H1 (cell line): ENCODE data around the gene AFF2. TPM values are rescaled to one million over a fixed set of nuclear protein-coding genes. Genes with fewer than 3 reads are reported as not detected.

Experiments
- CTCF ChIA-PET: fragments of 300-600 bp; sonication (Branson Sonifier 250); formaldehyde crosslinking; loops from one replicate; lab custom pipeline; 2021; ENCODE audit not compliant: partially characterized antibody; lab: Charles Lee
- POLR2A ChIA-PET: fragments of 300-600 bp; sonication (Branson Sonifier 250); formaldehyde crosslinking; loops from one replicate; lab custom pipeline; 2021; ENCODE audit warnings: inconsistent platforms; ENCODE audit not compliant: partially characterized antibody; lab: Charles Lee
- DNase-seq, 2 experiments: peaks; one replicate each; pipeline versions ENCODE4 v3.0.0 to v3.0.0-alpha.2; 2010 to 2022; ENCODE audit warnings: low spot score in 2 of 2, low read depth in 1 of 2, mixed read lengths in 1 of 2
- FAIRE-seq: peaks from 2 replicates; lab custom pipeline; 2011; peaks lifted over from hg19 to GRCh38; lab: Jason Lieb, UNC
- H2AFZ ChIP-seq: 2 replicates; pipeline ENCODE4 v1.8.1; 2012; ENCODE audit warnings: low read length, inconsistent platforms
- H2AK5ac ChIP-seq: 2 replicates; pipeline ENCODE4 v1.6.1; 2013; ENCODE audit warnings: low read depth, low read length
- H2BK120ac ChIP-seq: replicated peaks from 2 replicates; pipeline ENCODE3; 2013; ENCODE audit warnings: low read depth, low read length, inconsistent platforms
- H2BK12ac ChIP-seq: 2 replicates; pipeline ENCODE4 v1.6.1; 2013; ENCODE audit warnings: low read depth, low read length
- H2BK15ac ChIP-seq: 2 replicates; pipeline ENCODE4 v1.6.1; 2013; ENCODE audit warnings: low read length
- H2BK20ac ChIP-seq: 2 replicates; pipeline ENCODE4 v1.6.1; 2013; ENCODE audit warnings: low read length
- H2BK5ac ChIP-seq: 2 replicates; pipeline ENCODE4 v1.6.1; 2013; ENCODE audit warnings: low read depth, low read length
- H3K14ac ChIP-seq: 2 replicates; pipeline ENCODE4 v1.6.1; 2013; ENCODE audit warnings: inconsistent platforms; ENCODE audit not compliant: insufficient read length
- H3K18ac ChIP-seq: 2 replicates; pipeline ENCODE4 v1.6.1; 2013; ENCODE audit warnings: low read length; ENCODE audit errors: extremely low read depth
- H3K23ac ChIP-seq: 2 replicates; pipeline ENCODE4 v1.6.1; 2013; ENCODE audit warnings: inconsistent platforms; ENCODE audit not compliant: insufficient read length
- H3K23me2 ChIP-seq: 2 replicates; pipeline ENCODE4 v1.6.1; 2013; ENCODE audit warnings: low read depth, low read length
- H3K27ac ChIP-seq: 2 replicates; pipeline ENCODE4 v1.6.1; 2011; ENCODE audit warnings: low read depth, low read length, inconsistent platforms
- H3K27me3 ChIP-seq, 4 experiments: replicated peaks in 1 of 4; 1 replicate in 1 of 4; 2 replicates in 3 of 4; pipeline versions ENCODE4 v1.6.1 to v1.8.1; 2011 to 2013; ENCODE audit warnings: low read length in 3 of 4, mild to moderate bottlenecking in 3 of 4, inconsistent platforms in 2 of 4, mixed read lengths in 2 of 4, moderate library complexity in 1 of 4; ENCODE audit not compliant: control insufficient read depth in 3 of 4, insufficient read depth in 3 of 4; ENCODE audit errors: extremely low read depth in 1 of 4
- H3K36me3 ChIP-seq, 4 experiments: 2 replicates each; pipeline versions ENCODE4 v1.6.1 to v1.8.1; 2011 to 2013; ENCODE audit warnings: mild to moderate bottlenecking in 4 of 4, low read length in 3 of 4, moderate library complexity in 2 of 4, control low read depth in 1 of 4, inconsistent platforms in 1 of 4; ENCODE audit not compliant: insufficient read depth in 4 of 4, control insufficient read depth in 2 of 4
- H3K4ac ChIP-seq: replicated peaks from 2 replicates; pipeline ENCODE3; 2013; ENCODE audit warnings: low read length, low read depth, mixed read lengths, inconsistent platforms; ENCODE audit not compliant: insufficient read length
- H3K4me1 ChIP-seq, 4 experiments: replicated peaks in 1 of 4; 1 replicate in 1 of 4; 2 replicates in 3 of 4; pipeline versions ENCODE4 v1.6.1 to v1.8.1; 2011 to 2013; ENCODE audit warnings: low read length in 3 of 4, inconsistent platforms in 2 of 4, mixed read lengths in 1 of 4; ENCODE audit not compliant: insufficient read depth in 4 of 4, control insufficient read depth in 3 of 4
- H3K4me2 ChIP-seq, 2 experiments: 2 replicates each; pipeline versions ENCODE4 v1.6.1 to v1.8.1; 2011 to 2013; ENCODE audit warnings: low read depth in 2 of 2, low read length in 2 of 2, control low read depth in 1 of 2, inconsistent platforms in 1 of 2, mild to moderate bottlenecking in 1 of 2; ENCODE audit not compliant: insufficient read depth in 1 of 2
- H3K4me3 ChIP-seq, 4 experiments: fragments of 200-600, 300-600 bp in 1 of 4; sonication (generic), shearing (Covaris generic), sonication (Bioruptor Twin) in 1 of 4; 2 replicates each; pipeline versions ENCODE4 v1.5.1 to v1.8.1; 2011 to 2016; ENCODE audit warnings: low read length in 4 of 4, low read depth in 3 of 4, control low read depth in 2 of 4, inconsistent platforms in 2 of 4, mild to moderate bottlenecking in 2 of 4, mixed read lengths in 1 of 4, moderate library complexity in 1 of 4; ENCODE audit not compliant: insufficient read depth in 2 of 4; ENCODE audit errors: extremely low read depth in 1 of 4
- H3K56ac ChIP-seq: replicated peaks from 2 replicates; pipeline ENCODE3; 2013; ENCODE audit warnings: low read depth, mild to moderate bottlenecking, mixed read lengths, low read length, inconsistent platforms; ENCODE audit not compliant: insufficient read length
- H3K79me1 ChIP-seq: 2 replicates; pipeline ENCODE4 v1.6.1; 2013; ENCODE audit warnings: low read depth, low read length, control low read depth
- H3K79me2 ChIP-seq, 2 experiments: 2 replicates each; pipeline versions ENCODE4 v1.6.1 to v1.8.1; 2012 to 2013; ENCODE audit warnings: low read length in 2 of 2, mild to moderate bottlenecking in 2 of 2, inconsistent platforms in 1 of 2; ENCODE audit not compliant: insufficient read depth in 2 of 2, control insufficient read depth in 1 of 2
- H3K9ac ChIP-seq, 4 experiments: replicated peaks in 1 of 4; 1 replicate in 1 of 4; 2 replicates in 3 of 4; pipeline versions ENCODE4 v1.6.1 to v1.8.1; 2011 to 2013; ENCODE audit warnings: low read depth in 3 of 4, low read length in 3 of 4, control low read depth in 2 of 4, mild to moderate bottlenecking in 2 of 4, moderate library complexity in 2 of 4, inconsistent platforms in 1 of 4; ENCODE audit errors: extremely low read depth in 1 of 4
- H3K9me3 ChIP-seq, 2 experiments: 2 replicates each; pipeline versions ENCODE4 v1.6.1 to v1.8.1; 2012 to 2013; ENCODE audit warnings: mild to moderate bottlenecking in 2 of 2, moderate library complexity in 2 of 2, control low read depth in 1 of 2, inconsistent platforms in 1 of 2, low read depth in 1 of 2, low read length in 1 of 2, mixed read lengths in 1 of 2; ENCODE audit not compliant: insufficient read depth in 2 of 2
- H4K20me1 ChIP-seq, 2 experiments: replicated peaks in 1 of 2; 2 replicates each; pipeline versions ENCODE3 to v1.8.1; 2011 to 2013; ENCODE audit warnings: inconsistent platforms in 2 of 2, low read length in 2 of 2, mild to moderate bottlenecking in 1 of 2; ENCODE audit not compliant: insufficient read depth in 2 of 2, control insufficient read depth in 1 of 2
- H4K5ac ChIP-seq: 2 replicates; pipeline ENCODE4 v1.6.1; 2013; ENCODE audit warnings: low read length, low read depth, mixed read lengths, inconsistent platforms; ENCODE audit not compliant: insufficient read length
- H4K8ac ChIP-seq: 2 replicates; pipeline ENCODE4 v1.8.0; 2013; ENCODE audit warnings: mild to moderate bottlenecking, moderate library complexity, low read length, inconsistent platforms; ENCODE audit not compliant: insufficient read depth; ENCODE audit errors: extremely low read depth
- H4K91ac ChIP-seq: replicated peaks from 2 replicates; pipeline ENCODE3; 2013; ENCODE audit warnings: low read length, mixed read lengths, inconsistent platforms; ENCODE audit not compliant: insufficient read length
- BACH1 ChIP-seq: IDR thresholded peaks from 2 replicates; pipeline ENCODE4 v1.6.1; 2012; ENCODE audit warnings: low read length, improper control_type of control experiment
- CBX8 ChIP-seq: fragments of 300-800, 300-1000 bp; sonication (generic); IDR thresholded peaks from 2 replicates; pipeline ENCODE4 v1.7.1; 2016; ENCODE audit warnings: low read depth, low read length, borderline replicate concordance
- CREB1 ChIP-seq: IDR thresholded peaks from 2 replicates; pipeline ENCODE4 v1.6.1; 2012; ENCODE audit warnings: inconsistent platforms
- HDAC6 ChIP-seq: IDR thresholded peaks from one replicate; pipeline ENCODE4 v1.7.1; 2012; ENCODE audit warnings: low read depth, mild to moderate bottlenecking, inconsistent platforms, low read length, moderate library complexity
- JUN ChIP-seq: IDR thresholded peaks from 2 replicates; pipeline ENCODE4 v1.6.1; 2011; ENCODE audit warnings: low read depth, mild to moderate bottlenecking, improper control_type of control experiment, low read length
- KDM1A ChIP-seq: fragments of 200-600, 300-600 bp; sonication (generic); IDR thresholded peaks from 2 replicates; pipeline ENCODE4 v1.7.1; 2016; ENCODE audit warnings: mild to moderate bottlenecking, low read length, borderline replicate concordance
- KDM4A ChIP-seq: IDR thresholded peaks from one replicate; pipeline ENCODE4 v1.7.1; 2012; ENCODE audit warnings: low read depth, mild to moderate bottlenecking, moderate library complexity, low read length, inconsistent platforms; ENCODE audit not compliant: severe bottlenecking
- NANOG ChIP-seq: IDR thresholded peaks from 2 replicates; pipeline ENCODE4 v1.6.1; 2011; ENCODE audit warnings: low read length, low read depth, mild to moderate bottlenecking, inconsistent platforms; ENCODE audit not compliant: insufficient read depth, poor library complexity, severe bottlenecking
- NRF1 ChIP-seq: IDR thresholded peaks from 2 replicates; pipeline ENCODE4 v1.6.1; 2011; ENCODE audit warnings: mild to moderate bottlenecking, low read depth, low read length, improper control_type of control experiment
- SAP30 ChIP-seq: fragments of 300-600 bp; sonication (generic); IDR thresholded peaks from 2 replicates; pipeline ENCODE4 v1.7.1; 2012; ENCODE audit warnings: low read length, moderate library complexity, mild to moderate bottlenecking, inconsistent platforms; ENCODE audit not compliant: insufficient read depth, insufficient replicate concordance
- SIX5 ChIP-seq: IDR thresholded peaks from 2 replicates; pipeline ENCODE4 v1.6.1; 2011; ENCODE audit warnings: mild to moderate bottlenecking, low read depth, low read length
- SUZ12 ChIP-seq: fragments of 200-600 bp; sonication (generic); IDR thresholded peaks from 2 replicates; pipeline ENCODE4 v1.6.1; 2012; ENCODE audit warnings: mild to moderate bottlenecking, inconsistent platforms, low read length, moderate library complexity, mixed read lengths
- TAF7 ChIP-seq: optimal IDR thresholded peaks from 2 replicates; pipeline ENCODE3; 2011; ENCODE audit warnings: low read depth, mild to moderate bottlenecking, inconsistent platforms, low read length, moderate library complexity, borderline replicate concordance
- ZNF274 ChIP-seq: IDR thresholded peaks from 2 replicates; pipeline ENCODE4 v1.7.0; 2012; ENCODE audit warnings: low read length, borderline replicate concordance; ENCODE audit errors: extremely low read depth
- polyA plus RNA-seq, 7 experiments: library from polyadenylated mRNA; depleted of rRNA in 3 of 7; stranded (reverse) in 5 of 7; unstranded in 2 of 7; fragments of >200 nt in 5 of 7; fragments of 200-250 nt in 2 of 7; gene quantifications; 1 replicate in 5 of 7; 2 replicates in 1 of 7; 4 replicates in 1 of 7; pipeline versions ENCODE4 v1.2.1 to v1.2.3, GENCODE V29; 2011 to 2013; ENCODE audit warnings: missing spikeins in 2 of 7, mixed read lengths in 2 of 7
- total RNA-seq: library from RNA; stranded (reverse); fragmentation: NEBNext Ultra II Directional; extraction: Animal tissue kit (Norgen Biotek cat#: 25700); gene quantifications from 2 replicates; pipeline ENCODE4 v1.2.1, GENCODE V29; 2021

Gene AFF2
- total and polyA plus RNA-seq, 2 of the 8 experiments (the other 6 are each of a cell fraction or from before 2014, with no cell fraction given) = 2.0 to 7.3 TPM

GRCh38 chrX:148893395-148893794, 393.0 kb downstream of the AFF2 start:
- Histone ChIP-seq H3K23me2 (no peaks in the 10 kb centered on the region), H3K36me3 (no peaks in the 10 kb centered on the region), H3K79me2 (no peaks in the 10 kb centered on the region), H4K20me1 (no peaks in the 10 kb centered on the region), H2AK5ac (no peak overlapping the region), H2BK20ac (no peak overlapping the region), H2BK5ac (no peak overlapping the region), H3K4ac (no peak overlapping the region), H3K9me3 (no peaks in the 10 kb centered on the region), H2BK120ac (no peak overlapping the region), H3K4me3 (no peak overlapping the region), H4K8ac (no peak overlapping the region), H3K18ac (no peak overlapping the region), H3K27ac (no peak overlapping the region), H3K14ac (no peak overlapping the region), H3K4me2 (no peak overlapping the region), H3K4me1 (no peaks in the 10 kb centered on the region), H4K91ac (no peak overlapping the region), H3K23ac (no peak overlapping the region), H3K27me3 (no peaks in the 10 kb centered on the region), H3K79me1 (no peaks in the 10 kb centered on the region), H2BK15ac (no peak overlapping the region), H4K5ac (no peak overlapping the region), H2AFZ (no peak overlapping the region), H3K9ac (no peak overlapping the region), H3K56ac (no peak overlapping the region), H2BK12ac (no peak overlapping the region)
- TF ChIP-seq SUZ12 (no peak), BACH1 (no peak), HDAC6 (no peak), ZNF274 (no peak), CBX8 (no peak), NANOG (no peak), JUN (no peak), SAP30 (no peak), NRF1 (no peak), KDM4A (no peak), TAF7 (no peak), SIX5 (no peak), KDM1A (no peak), CREB1 (no peak)
- POLR2A ChIA-PET = no interaction called here
- FAIRE-seq = no peak
- DNase-seq = no peak
- CTCF ChIA-PET = interaction anchor here (1.4 kb wide), 1 partner anchor 12 kb away, joined by 4 read pairs; no protein-coding TSS in a partner anchor
